DOHH2 (cell line): Measurements from ENCODE around the gene ZMYM1.
"Not testable (repeated sequence)": the region's sequence is repeated elsewhere in the genome, so short reads cannot be mapped to it uniquely, and the experiment has no call there.

Source experiments
- H3F3A ChIP-seq: fragments of 200-600 bp; sonication (generic), shearing (Covaris generic); 2 replicates; pipeline ENCODE4 v1.6.0; 2016; ENCODE audit warnings: antibody characterized with exemption, mild to moderate bottlenecking; ENCODE audit not compliant: control insufficient read depth, insufficient read depth
- H3K27ac ChIP-seq: fragments of 200-600 bp; sonication (generic); 2 replicates; pipeline ENCODE4 v1.5.1; 2014; ENCODE audit warnings: low read depth, mild to moderate bottlenecking, low read length, moderate library complexity
- H3K27me3 ChIP-seq: fragments of 200-600 bp; sonication (generic); 2 replicates; pipeline ENCODE4 v1.6.1; 2014; ENCODE audit warnings: mild to moderate bottlenecking, low read length, mixed read lengths; ENCODE audit not compliant: control insufficient read depth
- H3K36me3 ChIP-seq: fragments of 200-600 bp; sonication (generic); 2 replicates; pipeline ENCODE4 v1.6.1; 2014; ENCODE audit warnings: mild to moderate bottlenecking, low read length, moderate library complexity, mixed read lengths; ENCODE audit not compliant: control insufficient read depth
- H3K4me1 ChIP-seq: fragments of 200-600 bp; sonication (generic); 2 replicates; pipeline ENCODE4 v1.6.1; 2014; ENCODE audit warnings: mild to moderate bottlenecking, low read length, mixed read lengths; ENCODE audit not compliant: control insufficient read depth
- H3K4me2 ChIP-seq: fragments of 200-600 bp; sonication (generic); 2 replicates; pipeline ENCODE4 v1.6.0; 2014; ENCODE audit warnings: mild to moderate bottlenecking, low read length, moderate library complexity
- H3K4me3 ChIP-seq: fragments of 200-600 bp; sonication (generic); 2 replicates; pipeline ENCODE4 v1.5.1; 2014; ENCODE audit warnings: mild to moderate bottlenecking, low read length, mixed read lengths
- H3K79me2 ChIP-seq: fragments of 200-600 bp; sonication (generic); 2 replicates; pipeline ENCODE4 v1.6.1; 2014; ENCODE audit warnings: mild to moderate bottlenecking, low read length, mixed read lengths; ENCODE audit not compliant: control insufficient read depth
- H3K9me2 ChIP-seq: fragments of 200-600 bp; sonication (generic); replicated peaks from 2 replicates; pipeline ENCODE4 v1.6.1; 2014; ENCODE audit warnings: mild to moderate bottlenecking, low read length, mixed read lengths; ENCODE audit not compliant: control insufficient read depth
- H3K9me3 ChIP-seq: fragments of 200-600 bp; sonication (generic); 2 replicates; pipeline ENCODE4 v1.6.1; 2014; ENCODE audit warnings: antibody characterized with exemption, low read length, mixed read lengths; ENCODE audit not compliant: control insufficient read depth, insufficient read depth
- H4K20me1 ChIP-seq: fragments of 200-600 bp; sonication (generic); 2 replicates; pipeline ENCODE4 v1.6.0; 2014; ENCODE audit warnings: low read depth, mild to moderate bottlenecking, antibody characterized with exemption, low read length, moderate library complexity; ENCODE audit not compliant: control insufficient read depth, insufficient read depth
- CTCF ChIP-seq: fragments of 200-600 bp; sonication (generic); IDR thresholded peaks from one replicate; pipeline ENCODE4 v1.5.1; 2014; ENCODE audit warnings: antibody characterized with exemption, mild to moderate bottlenecking, low read depth, low read length; ENCODE audit not compliant: poor library complexity, severe bottlenecking
- EZH2phosphoT487 ChIP-seq: fragments of 200-600 bp; sonication (generic); IDR thresholded peaks from 2 replicates; pipeline ENCODE4 v1.6.1; 2017; ENCODE audit warnings: borderline replicate concordance, mild to moderate bottlenecking, antibody characterized with exemption, low read length, moderate library complexity, mixed read lengths

The ZMYM1 gene

GRCh38 chr1:35126546-35126945 lies 47.4 kb downstream of the ZMYM1 start:
- no peak overlapping the region for H3K4me3 ChIP-seq
- no peaks in the 10 kb centered on the region for H3K4me1 ChIP-seq
- no peaks in the 10 kb centered on the region for H3K79me2 ChIP-seq
- no peaks in the 10 kb centered on the region for H4K20me1 ChIP-seq
- no peaks in the 10 kb centered on the region; the same call in 1 of the 2 replicates for H3K9me3 ChIP-seq
- no peaks in the 10 kb centered on the region for H3K9me2 ChIP-seq
- H3K27ac ChIP-seq: no peak overlapping the region
- H3K27me3 ChIP-seq: no peaks in the 10 kb centered on the region
- TF ChIP-seq EZH2phosphoT487 (no peak), CTCF (no peak)
- H3K36me3 ChIP-seq: no peaks in the 10 kb centered on the region
- H3F3A ChIP-seq: no peaks in the 10 kb centered on the region
- no peak overlapping the region for H3K4me2 ChIP-seq

GRCh38 chr1:35129080-35129479 lies 49.9 kb downstream of the ZMYM1 start:
- no peaks in the 10 kb centered on the region for H3K9me2 ChIP-seq
- H3K27me3 ChIP-seq: no peaks in the 10 kb centered on the region
- no peak overlapping the region for H3K4me2 ChIP-seq
- no peak overlapping the region for H3K27ac ChIP-seq
- no peak for TF ChIP-seq EZH2phosphoT487
- no peak for TF ChIP-seq CTCF
- no peaks in the 10 kb centered on the region for H3K36me3 ChIP-seq
- H3F3A ChIP-seq: no peaks in the 10 kb centered on the region
- no peak overlapping the region for H3K4me3 ChIP-seq
- no peaks in the 10 kb centered on the region for H3K79me2 ChIP-seq
- no peaks in the 10 kb centered on the region for H3K4me1 ChIP-seq
- H3K9me3 ChIP-seq: no peaks in the 10 kb centered on the region; the same call in 1 of the 2 replicates
- no peaks in the 10 kb centered on the region for H4K20me1 ChIP-seq

- Histone ChIP-seq H3K4me2 (no peak overlapping the region), H4K20me1 (no peaks in the 10 kb centered on the region), H3K27me3 (no peaks in the 10 kb centered on the region), H3F3A (no peaks in the 10 kb centered on the region), H3K4me3 (no peak overlapping the region), H3K9me3 (no peaks in the 10 kb centered on the region), H3K36me3 (no peaks in the 10 kb centered on the region), H3K4me1 (no peaks in the 10 kb centered on the region), H3K27ac (no peak overlapping the region), H3K9me2 (no peaks in the 10 kb centered on the region), H3K79me2 (no peaks in the 10 kb centered on the region)
- TF ChIP-seq EZH2phosphoT487 (no peak), CTCF (no peak)
Observed at GRCh38 chr1:35136780-35137179, 57.6 kb downstream of the ZMYM1 start.

GRCh38 chr1:35137590-35137989 lies 58.4 kb downstream of the ZMYM1 start:
- not testable (repeated sequence) for H3K27ac ChIP-seq, H3K36me3 ChIP-seq, H3K9me3 ChIP-seq, H3K27me3 ChIP-seq, H4K20me1 ChIP-seq, H3K4me1 ChIP-seq, H3K9me2 ChIP-seq, H3K79me2 ChIP-seq, H3K4me2 ChIP-seq, H3F3A ChIP-seq, H3K4me3 ChIP-seq

GRCh38 chr1:35142294-35142693 lies 63.1 kb downstream of the ZMYM1 start:
- H4K20me1 ChIP-seq, H3F3A ChIP-seq, H3K9me3 ChIP-seq, H3K4me2 ChIP-seq, H3K27ac ChIP-seq, H3K36me3 ChIP-seq, H3K79me2 ChIP-seq, H3K4me3 ChIP-seq, H3K27me3 ChIP-seq, H3K9me2 ChIP-seq, H3K4me1 ChIP-seq: not testable (repeated sequence)

GRCh38 chr1:35142728-35143127 lies 63.5 kb downstream of the ZMYM1 start:
- not testable (repeated sequence) for H3K4me2 ChIP-seq, H3K9me3 ChIP-seq, H3K4me1 ChIP-seq, H3F3A ChIP-seq, H3K4me3 ChIP-seq, H4K20me1 ChIP-seq, H3K79me2 ChIP-seq, H3K9me2 ChIP-seq, H3K36me3 ChIP-seq, H3K27me3 ChIP-seq, H3K27ac ChIP-seq
